A673 (cell line): ENCODE measurements around the gene RTN4RL1.

Experiments used
- CTCF ChIP-seq: fragments of 300-800, 200-600 bp; sonication (generic); conservative IDR thresholded peaks from 2 replicates; pipeline ENCODE4 v1.5.1; 2017; ENCODE audit warnings: low read depth, mild to moderate bottlenecking, antibody characterized with exemption, low read length, moderate library complexity, mixed read lengths
- EZH2 ChIP-seq: fragments of 200-600 bp; sonication (generic); IDR thresholded peaks from 2 replicates; pipeline ENCODE4 v1.6.1; 2017; ENCODE audit warnings: borderline replicate concordance, low read depth, mild to moderate bottlenecking, mixed read lengths, antibody characterized with exemption, low read length; ENCODE audit not compliant: poor library complexity, severe bottlenecking

GRCh38 chr17:1905190-1905913 is 119.8 kb downstream of the RTN4RL1 start:
- TF ChIP-seq CTCF, result no peak
- no peak for TF ChIP-seq EZH2
